GM18520 (cell line): ENCODE measurements around the gene GALNT2.
A peak's percentile ranks its signal among the peaks of the same experiment; 100 is the strongest.

Source experiments
- ATAC-seq: cut with Tn5 transposase; IDR thresholded peaks from one replicate; pipeline ENCODE4 v1.9.1; 2021; ENCODE audit not compliant: unreplicated experiment

GALNT2 gene

DNA sequence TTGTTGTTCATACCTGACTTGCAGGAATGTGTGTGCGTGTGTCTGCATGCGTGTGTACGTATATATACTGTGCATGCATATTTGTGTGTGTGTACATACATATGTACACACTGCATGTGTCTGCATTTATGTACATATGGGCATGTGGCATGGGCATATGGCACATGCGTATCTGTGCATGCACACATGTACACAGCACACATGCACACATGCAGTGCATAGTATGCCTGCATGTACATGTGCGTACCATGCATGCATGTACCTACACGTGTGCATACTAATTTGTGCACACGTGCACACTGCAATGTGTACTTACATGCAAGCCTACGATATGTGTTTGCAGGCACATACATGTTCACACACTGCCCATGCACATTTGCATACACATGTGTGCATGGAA is 43.9 kb downstream of the GALNT2 start:
- ATAC-seq, result no peak

DNA sequence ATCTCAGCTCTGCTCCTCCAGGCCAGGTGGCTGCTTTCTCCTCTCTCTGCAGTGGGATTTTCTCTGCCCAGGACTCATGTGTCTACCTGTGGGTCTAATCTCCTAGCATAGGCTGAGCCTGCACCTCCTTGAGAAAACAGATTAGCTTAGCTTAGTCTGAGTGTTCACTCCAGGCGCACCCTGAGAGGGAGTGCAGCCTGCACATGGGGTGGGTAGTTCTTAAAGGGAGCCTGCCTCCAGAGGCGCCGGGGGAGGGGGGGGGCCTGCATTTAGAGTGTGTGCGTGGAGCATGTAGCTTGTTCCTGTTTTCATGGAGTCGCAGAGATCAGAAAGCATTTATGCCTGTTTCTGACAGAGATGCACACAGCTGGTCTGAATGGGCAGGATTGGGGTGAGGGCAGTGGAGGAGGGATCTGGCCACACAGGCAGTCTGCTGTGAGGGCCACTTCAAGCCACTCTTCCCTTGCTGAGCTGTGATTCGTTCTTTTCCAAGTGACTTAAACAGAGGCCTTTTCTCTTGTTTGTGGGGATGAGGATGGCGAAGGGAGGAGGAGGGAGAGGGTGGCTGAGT is 45.2 kb downstream of the GALNT2 start:
- ATAC-seq, result no peak

DNA sequence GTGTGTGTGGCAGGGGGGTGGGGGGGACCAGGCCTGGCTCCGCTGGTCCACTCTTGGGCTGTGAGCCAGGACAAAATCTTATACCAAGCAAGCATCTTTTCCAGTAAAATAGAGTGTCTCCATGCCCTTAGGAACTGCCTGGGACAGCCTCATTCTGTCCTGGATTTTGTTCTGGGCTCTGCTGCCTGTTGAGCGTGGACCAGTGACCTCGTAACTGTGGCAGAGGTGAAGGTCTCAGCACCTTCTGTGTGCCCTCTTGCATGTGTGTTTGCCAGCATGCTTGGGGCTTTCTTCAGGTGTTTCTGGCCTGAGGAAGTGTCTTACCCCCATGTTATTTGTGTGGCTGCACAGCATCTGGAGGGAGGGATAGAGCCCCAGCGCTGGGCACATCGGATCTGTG is 45.7 kb downstream of the GALNT2 start:
- no peak for ATAC-seq

DNA sequence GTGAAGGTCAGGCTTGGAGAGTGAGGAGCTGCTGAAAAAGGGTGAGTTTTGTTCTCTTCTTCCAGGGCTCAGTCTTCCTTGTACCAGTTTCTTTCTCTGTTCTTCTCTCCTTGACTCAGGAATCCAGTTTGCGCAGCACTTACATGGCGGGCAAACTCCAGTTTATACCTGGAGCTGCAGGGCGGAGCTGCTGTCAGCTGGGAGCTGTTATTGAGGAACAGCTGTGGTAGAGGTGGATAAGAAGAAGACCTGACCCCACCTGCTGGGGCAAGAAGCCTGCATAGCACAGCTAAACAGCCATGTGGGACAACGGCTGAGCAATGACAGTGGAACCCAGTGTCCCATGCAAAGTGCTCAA is 46.2 kb downstream of the GALNT2 start:
- ATAC-seq, result no peak

DNA sequence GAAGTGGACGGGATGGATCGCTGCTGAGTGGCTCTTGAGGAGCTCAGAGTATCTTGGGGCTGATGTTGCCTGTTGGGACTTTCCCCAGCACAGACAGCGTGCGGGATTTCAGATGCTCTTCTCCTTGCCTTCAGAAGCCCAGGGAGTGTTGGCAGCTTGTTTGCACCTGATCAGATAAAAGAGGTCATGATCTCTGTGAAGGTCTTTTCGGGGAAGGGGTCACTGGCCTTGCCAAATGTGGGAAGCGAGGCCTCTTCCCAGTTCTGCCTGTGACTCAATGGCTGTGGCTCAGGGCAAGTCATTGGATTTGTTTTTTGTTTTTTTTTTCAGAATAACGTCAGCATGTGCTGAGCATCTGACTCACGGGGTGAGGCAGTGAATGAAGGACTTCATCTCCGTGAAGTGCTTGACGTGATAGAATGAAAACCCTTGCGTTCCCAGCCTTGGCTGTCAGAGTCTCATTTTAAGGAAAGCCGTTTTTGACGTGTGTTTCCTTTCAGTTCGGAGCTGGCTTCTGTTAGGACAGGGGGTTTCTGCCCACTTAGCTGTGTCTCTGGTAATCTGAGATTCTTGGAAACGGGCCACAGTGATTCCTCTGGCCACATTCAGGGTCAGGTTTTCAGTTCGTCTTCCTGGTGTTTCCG is 46.7 kb downstream of the GALNT2 start:
- no peak for ATAC-seq

DNA sequence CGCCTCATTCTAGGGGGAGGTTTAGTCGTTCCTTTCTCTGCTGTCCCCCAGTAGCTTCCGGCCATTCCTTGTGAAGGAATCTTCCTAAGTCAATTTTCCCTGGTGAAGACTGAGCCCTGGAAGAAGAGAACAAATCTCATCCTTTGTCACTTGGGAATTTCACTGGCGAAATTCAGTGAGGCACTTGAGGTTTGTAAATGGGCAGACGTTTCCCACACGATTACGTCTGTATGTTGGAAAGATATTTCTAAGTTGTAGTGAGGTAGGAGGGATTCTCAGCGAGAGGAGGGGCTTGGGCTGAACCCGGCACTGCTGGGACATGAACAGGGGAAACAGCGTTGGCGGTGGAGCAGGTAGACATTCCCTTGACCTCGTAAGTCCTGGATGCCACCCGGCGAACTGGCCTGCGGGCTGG is 47.2 kb downstream of the GALNT2 start:
- no peak for ATAC-seq

DNA sequence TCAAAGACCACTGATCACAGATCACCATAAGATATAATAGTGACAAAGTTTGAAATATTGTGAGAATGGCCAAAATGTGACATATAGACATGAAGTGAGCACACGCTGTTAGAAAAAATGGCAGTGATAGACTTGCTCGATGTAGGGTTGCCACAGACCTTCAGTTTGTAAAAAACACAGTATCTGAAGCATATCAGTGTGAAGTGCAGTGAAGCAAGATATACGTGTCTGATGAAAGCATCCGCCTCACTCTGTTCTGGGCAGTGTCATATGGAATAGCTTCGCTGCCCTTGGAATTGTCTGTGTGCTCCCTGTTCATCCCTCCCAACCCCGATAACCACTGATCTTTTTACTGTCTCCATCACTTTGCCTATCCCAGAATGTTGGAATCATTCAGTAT is 50.7 kb downstream of the GALNT2 start:
- ATAC-seq, result no peak

DNA sequence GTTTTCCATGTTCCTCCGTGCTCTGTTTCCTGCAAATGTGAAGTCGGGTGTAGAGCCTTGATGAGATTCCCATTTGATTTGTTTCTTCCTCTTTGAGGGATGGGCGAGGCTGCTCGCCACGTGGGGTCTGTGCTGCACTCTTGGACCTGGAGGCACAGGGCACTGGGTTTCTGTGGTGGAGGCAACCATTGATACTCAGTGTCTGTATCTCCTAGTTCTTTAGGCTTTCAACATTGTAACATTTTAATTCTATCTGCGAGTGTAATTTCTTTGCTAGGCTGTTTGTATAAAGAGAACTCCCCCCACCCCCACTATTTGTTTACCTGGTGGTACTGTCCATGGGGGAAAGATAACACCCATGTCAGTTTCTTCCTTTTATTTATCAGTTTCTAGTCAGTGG is 52.3 kb downstream of the GALNT2 start:
- ATAC-seq, result no peak

DNA sequence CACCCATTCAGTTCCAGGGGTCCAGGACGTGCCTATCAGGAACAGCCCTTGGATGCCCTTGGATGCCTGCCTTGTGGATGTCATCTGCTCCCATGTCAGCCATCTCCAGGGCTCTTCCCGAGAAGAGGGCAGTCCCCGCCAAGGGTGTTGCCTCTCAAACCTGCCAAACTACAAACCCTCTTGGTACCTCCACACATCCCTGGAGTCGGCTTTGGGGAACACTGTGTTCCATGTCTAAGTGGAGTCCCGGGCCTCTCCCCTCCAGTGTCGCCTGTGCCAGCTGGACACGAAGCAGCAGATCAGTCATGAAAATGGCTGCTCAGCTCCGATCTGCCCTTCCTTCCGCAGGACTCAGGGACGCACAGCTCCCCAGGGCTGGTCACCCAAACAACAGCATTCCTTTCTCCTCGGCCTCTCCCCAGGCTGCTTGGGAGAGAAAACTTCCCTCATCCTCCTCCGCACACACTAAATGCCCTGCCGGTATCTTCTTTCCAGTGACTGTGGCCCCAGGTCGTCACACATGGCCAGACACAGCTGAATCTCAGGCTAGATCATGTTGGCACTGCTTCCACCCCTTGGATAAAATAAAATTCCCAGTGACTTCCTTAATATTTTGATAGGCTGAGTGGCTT is 53.4 kb downstream of the GALNT2 start:
- ATAC-seq, result no peak

DNA sequence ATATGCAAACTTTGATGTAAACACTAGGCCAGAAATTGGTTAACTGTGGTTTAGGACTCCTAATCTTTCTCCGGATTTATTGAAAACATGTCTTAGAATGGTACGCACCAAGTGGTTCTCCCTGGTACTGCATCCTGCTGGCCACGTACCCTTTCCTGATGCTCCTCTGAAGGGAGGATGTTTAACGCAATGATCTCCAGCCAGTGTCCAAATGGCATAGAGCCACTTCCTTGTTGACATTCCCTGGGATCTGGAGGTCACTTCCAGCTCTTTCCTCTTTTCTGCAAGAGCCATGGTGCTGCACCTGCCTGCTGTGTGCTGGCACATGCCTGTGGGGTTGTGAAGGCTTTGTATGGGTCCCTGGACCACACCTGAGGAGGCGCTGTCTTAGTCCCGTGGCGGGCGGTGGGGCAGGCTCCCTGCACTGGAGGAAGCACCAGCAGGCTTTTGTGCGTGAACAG is 53.9 kb downstream of the GALNT2 start:
- no peak for ATAC-seq

DNA sequence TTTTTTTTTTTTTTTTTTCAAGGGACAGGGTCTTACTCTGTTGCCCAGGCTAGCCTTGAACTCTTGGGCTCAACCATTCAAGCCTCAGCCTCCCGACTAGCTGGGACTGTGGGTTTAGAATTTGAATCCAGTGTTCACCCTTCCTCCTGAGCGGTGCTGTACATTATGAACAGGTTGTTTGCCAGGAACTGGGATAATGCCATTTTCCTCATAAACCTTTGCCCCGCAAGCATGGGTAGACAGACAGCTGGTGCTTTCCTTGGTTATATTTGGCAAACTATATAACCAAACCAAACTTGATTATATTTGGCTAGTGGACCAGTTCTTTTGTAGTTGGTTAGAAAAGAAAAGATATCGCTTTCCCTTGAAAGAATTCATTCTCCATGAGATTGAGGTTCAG is 54.9 kb downstream of the GALNT2 start:
- ATAC-seq, result no peak

DNA sequence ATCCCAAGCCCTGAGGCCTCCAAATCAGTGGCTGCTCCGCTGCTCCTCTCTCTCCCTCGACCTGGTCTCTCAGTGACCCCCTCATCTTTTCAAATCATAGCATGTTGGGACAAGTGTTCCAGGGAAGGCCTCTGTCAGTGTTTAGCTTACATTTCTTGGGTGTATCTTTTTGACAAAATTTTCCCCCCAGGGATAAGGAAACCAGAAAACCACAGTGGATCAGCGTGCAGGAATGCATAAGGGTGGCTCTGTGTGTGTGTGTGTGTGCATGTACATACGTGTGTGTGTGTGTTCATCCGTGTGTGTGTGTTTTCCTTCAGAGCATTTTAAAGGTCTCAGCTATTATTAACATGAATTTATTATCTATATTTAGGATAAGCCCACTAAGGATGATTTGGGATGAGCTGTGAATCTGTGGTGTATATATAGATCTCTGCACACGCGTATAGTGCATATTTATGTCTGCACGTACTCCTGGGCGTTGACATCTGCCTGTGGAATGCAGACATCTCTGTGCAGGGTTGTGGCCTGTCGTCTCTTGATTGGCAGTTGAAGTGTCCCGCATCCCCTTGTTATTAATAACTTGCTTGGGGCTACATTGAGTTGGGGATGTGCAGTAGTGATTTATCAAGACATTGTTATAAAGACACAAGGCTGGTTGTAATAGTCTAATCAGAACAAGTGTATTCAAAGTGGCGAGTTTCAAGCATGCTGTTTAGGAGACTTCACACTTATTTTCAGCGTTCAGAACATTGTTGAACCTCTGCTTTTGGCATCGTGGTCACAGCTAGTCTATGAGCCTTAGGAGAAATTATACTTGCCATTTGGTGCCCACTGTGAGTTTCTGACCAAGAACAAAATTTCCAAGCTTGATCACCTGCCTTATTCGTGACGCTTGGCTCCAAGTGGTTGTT is 55.6 kb downstream of the GALNT2 start:
- ATAC-seq, result no peak

DNA sequence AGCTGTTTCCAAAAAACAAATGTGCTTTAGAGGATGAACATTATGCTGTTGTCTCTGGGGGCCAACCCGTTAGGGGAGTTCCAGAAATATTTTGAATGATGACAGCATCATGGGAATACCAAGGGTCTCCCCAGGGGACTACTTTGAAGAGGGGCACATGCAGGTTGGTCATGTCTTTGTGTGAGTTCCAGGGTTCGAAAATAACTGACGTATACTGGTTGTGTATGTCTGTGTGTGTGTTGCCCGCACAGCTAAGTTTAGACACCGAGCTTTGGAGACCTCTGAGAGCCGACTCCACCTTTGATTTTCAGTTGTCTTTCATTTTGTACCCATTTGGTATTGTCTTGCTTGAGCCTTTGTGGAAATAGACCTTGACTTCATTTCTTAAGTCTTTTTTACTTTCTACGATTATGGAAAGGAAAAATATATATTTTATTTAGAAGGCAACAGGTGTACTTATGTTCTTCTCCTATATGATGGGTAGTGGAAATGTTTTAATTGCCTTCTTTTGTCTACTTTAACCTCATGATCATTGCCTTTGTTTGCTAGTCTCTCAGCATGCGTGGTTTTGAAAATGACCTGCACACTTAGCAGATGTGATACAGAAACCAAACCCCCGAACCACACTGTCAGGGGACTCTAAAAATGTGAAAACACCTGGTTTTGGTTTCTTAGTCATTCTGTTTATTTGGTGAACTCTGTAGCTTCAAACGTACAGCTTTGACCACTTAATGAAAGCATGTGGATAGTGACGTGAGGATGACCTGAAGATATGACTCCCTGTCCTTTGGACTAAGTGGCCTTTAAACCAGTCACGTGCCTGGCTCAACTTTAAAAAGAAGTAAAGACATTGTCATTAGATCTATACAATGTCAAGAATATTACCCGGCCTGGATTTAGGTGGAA is 56.5 kb downstream of the GALNT2 start:
- peak; percentile 88 for ATAC-seq

DNA sequence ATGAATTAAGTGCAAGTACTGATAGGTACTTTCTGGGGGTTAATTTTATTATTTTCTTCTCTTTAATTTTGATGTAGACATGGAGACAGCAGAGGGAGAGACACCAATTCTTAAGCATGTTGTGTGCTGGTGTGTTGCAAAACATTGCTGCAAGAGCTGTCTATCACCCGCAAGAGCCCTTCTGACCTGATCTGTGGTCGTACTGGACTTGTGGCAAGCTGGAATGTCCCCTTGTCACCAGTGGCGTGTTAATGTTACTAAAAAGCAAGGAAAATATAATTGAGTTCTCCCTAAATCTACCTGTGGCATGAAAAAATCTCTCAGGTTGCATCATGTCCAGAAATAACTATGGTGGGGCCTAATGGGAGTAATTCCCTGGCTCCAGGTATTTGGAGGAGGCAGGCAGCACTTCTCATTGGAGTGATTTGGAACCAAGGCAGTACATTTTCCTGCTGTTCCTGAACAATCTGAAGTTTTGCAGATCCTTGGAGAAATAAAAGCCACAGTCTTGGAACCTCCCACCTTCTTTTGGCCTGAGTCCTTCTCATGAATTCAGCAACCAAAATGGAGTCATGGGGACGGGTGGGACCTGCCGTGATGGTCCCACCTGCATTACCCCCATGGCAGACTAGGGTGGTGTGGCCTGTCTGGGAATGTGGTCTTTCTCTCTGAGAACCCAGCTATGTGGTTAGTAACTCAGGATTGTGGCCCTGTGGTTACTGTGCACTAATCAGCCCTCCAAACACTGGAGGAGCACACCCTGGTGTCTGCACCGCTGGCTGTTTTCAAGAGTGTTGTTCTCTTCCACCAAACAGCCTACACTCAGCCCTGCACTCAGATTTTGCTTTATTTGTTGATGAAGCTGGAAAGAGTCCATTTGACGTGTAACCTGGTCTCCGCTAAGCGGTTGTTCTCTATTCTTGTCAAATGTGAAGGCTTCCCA is 57.4 kb downstream of the GALNT2 start:
- no peak for ATAC-seq

DNA sequence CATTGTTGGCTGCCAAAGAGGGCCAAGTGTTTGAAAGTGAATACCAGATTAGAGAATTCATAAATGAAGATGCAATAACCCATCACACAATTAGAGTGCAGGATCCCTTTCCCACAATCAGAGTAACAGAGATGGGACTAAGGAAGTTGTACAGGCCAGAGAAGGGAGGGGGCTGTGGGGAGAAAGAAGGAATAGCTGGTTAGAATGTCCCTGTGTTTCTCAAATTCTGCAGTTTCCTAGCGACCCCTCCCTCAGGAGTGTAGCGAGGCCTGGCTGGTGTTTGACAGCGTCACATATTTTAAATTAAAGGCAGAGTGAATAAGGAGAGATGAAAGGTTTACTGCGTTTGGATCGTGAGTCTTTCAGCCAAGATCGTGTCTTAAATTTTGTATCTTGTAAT is 58.1 kb downstream of the GALNT2 start:
- no peak for ATAC-seq

DNA sequence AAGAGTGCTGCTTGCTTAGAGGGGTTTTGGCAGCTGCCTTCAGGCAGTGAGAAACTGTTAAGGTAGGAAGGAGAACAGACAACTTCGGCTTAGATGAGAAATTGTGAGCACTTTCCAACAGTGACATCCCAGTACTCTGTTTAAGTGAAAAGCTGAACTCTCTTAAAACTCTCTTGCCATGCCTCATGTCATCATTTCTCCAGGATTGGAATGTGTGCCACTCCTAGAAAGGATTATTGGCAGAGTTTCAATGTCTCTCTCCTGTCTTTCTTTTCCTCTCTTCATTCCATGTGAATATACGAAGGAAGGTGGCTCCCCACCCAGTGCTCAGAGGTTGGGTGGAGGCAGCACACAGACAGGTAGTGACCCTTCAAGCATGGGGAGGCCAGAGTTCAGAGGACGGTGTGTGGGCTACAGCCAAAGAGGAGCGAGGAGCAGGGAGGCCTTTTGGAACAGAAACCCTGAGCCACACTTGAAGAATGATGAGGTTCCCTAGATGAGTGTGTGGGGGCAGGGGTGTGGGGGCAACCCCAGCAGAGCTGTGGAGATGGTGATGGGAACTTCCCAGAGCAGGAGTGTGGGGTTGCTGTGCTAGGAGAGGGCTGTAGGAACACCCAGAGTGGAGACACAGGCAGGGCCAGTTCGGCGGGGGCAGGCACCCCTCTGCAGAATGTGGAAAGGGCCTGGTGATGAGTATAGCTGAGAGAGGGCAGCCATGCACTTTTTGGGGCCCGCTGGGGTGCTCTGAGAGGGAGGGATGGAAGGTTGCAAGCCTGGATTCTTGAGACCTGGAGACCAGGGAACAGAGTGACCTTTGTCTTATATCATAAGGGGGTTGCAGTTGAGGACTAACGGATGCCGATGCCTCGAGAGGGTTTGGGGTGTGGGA is 58.8 kb downstream of the GALNT2 start:
- no peak for ATAC-seq

DNA sequence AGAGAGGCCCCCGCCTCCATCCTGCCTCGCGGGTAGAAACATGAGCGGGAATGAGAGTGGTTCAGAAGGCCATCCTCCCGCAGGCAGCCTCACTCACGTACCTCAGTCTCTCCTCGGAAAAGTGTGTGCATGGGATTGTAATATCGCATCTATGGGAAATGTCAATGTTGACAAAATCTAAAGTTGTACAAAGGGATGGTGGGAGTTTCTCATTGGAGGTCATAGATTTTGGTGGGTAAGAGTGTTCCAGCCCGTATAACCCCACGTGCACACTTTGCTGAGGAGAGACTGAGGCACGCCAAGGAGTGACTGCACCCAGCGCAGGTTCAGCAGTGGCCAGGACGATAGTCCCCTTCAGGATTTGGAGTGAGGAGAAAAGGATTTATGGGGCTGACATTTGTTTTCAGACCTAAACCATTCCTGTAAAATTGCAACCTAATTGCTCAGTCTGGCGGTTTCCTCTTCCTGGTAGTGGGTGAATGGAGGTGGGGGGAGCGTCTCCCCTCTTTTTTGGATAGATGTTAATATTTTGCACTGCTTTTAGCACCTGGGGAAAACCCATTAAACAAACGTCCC is 59.6 kb downstream of the GALNT2 start:
- ATAC-seq, result no peak
